ENCODE measurements around the gene AZU1.

DNA sequence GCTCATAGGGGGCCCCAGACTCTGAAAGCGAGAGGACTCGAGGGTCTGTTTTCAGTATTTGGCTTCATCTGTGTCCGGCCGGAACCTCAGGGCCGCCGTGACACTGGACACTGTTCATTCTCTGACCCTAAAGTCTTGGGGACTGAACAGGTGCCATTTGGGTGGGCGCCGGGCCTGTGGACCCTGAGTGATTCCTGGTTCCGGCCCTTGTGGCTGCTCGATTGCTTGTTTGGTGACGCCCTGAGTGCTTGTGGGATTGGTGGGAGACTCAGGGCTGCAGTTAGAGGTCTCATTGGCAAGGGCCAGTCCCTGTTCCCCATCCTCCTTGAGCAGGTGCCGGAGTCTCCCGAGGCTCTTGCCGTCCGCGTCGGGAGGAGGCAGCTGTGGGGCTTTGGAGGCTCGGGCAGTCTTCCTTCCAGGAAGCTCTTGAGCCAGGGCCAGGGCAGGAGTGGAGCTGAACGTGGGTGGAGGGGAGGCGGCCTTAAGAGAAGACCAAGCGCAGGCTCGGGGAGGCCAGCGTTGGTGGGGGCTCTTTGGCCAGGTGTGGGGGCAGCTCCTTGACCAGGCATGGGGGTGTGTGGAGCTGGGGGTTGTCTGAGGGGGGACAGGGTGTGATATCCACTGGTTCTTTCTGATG lies 25.7 kb upstream of the AZU1 start:
- TF ChIP-seq, protein P1, sequence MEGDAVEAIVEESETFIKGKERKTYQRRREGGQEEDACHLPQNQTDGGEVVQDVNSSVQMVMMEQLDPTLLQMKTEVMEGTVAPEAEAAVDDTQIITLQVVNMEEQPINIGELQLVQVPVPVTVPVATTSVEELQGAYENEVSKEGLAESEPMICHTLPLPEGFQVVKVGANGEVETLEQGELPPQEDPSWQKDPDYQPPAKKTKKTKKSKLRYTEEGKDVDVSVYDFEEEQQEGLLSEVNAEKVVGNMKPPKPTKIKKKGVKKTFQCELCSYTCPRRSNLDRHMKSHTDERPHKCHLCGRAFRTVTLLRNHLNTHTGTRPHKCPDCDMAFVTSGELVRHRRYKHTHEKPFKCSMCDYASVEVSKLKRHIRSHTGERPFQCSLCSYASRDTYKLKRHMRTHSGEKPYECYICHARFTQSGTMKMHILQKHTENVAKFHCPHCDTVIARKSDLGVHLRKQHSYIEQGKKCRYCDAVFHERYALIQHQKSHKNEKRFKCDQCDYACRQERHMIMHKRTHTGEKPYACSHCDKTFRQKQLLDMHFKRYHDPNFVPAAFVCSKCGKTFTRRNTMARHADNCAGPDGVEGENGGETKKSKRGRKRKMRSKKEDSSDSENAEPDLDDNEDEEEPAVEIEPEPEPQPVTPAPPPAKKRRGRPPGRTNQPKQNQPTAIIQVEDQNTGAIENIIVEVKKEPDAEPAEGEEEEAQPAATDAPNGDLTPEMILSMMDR (conservative IDR thresholded peaks at IDR 0.05 in 1 of 2, IDR thresholded peaks at IDR 0.05 in 1 of 2; ENCODE audit: extremely low read depth in 1 of 2, insufficient read depth in 1 of 2, low read depth in 1 of 2, low read length in 2 of 2), result no peak
- TF ChIP-seq EZH2 (IDR thresholded peaks at IDR 0.05; ENCODE audit: borderline replicate concordance, low read length), result no peak

All from mammary epithelial cell (primary cell).